Measurements from ENCODE around the gene BAMBI.

BAMBI gene

GRCh38 chr10:28676326-28676967, 874 bp upstream of the BAMBI start:
- DNase-seq (ENCODE audit: low spot score) = no peak

- DNase-seq (ENCODE audit: low spot score) = no peak
Observed at GRCh38 chr10:28677888-28678686, 766 bp downstream of the BAMBI start.

GRCh38 chr10:28678687-28679457, 1.6 kb downstream of the BAMBI start:
- no peak for DNase-seq (ENCODE audit: low spot score)

- DNase-seq (ENCODE audit: low spot score) = peak; percentile 58
Observed at GRCh38 chr10:28679581-28680357, 2.4 kb downstream of the BAMBI start.

GRCh38 chr10:28680358-28680752, 3.0 kb downstream of the BAMBI start:
- no peak for DNase-seq (ENCODE audit: low spot score)

GRCh38 chr10:28681291-28681763, 4.0 kb downstream of the BAMBI start:
- no peak for DNase-seq (ENCODE audit: low spot score)

- DNase-seq (ENCODE audit: low spot score) = no peak
Observed at GRCh38 chr10:28681928-28682750, 4.8 kb downstream of the BAMBI start.

DNA sequence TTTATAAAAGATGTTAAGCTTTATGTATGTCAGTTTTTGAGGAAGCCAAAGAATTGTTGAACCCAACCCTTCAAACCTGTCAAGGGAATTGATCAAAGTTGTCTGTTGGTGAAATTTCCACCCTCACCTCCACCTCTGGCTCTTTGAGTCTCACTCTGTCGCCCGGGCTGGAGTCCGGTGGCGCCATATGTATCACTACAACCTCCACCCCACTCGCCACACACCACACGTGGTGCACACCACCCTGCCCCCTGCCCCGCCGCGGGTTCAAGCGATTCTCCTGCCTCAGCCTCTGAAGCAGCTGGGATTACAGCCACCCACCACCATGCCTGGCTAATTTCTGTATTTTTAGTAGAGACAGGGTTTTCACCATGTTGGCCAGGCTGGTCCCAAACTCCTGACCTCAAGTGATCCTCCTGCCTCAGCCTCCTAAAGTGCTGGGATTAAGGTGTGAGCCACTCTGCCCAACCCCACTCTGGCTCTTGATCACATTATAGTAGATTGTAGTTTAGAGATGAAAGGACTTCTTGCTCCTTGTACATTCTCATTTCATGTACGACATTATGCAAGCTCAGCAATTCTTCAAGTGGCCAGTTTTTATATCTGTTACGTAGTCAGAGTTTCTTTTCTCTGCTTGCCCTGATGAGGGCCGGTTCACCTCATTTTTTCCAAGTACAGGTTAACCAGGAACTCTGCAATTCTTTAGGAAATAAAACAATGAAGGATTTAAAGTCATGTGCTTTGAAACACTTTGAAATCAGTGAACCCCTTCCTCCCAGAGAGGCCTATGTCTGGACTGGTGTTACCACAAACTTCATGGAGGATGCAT, 7.0 kb downstream of the BAMBI start:
- DNase-seq (ENCODE audit: low spot score) = no peak

DNA sequence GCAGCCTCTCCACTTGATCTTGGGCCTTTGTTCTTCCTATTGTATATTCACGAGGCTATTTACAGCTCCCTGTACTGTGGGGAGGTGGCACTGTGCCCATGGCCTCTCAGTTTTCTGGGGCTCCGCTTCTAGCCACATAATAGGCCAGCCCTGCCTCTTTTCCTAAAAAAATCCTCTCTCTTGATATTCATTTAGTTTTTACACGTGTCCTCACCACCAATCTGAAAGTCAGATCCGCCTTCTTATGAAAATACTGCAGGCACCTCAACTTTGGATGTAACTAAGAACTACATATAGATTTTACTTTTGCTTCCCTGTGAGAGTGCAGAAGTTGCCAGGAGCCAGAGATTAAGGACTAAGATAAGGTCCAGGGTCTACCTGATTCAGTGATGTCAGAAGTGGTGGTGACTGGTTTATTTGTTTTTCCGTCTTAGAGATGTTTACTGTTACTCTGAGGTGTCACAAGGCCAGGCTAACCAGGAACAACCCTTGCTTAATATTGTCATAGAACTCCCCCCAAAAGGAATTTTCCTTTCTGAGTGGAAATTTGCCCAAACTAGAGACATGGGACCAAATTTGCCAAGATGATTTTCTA, 7.8 kb downstream of the BAMBI start:
- no peak for DNase-seq (ENCODE audit: low spot score)

DNA sequence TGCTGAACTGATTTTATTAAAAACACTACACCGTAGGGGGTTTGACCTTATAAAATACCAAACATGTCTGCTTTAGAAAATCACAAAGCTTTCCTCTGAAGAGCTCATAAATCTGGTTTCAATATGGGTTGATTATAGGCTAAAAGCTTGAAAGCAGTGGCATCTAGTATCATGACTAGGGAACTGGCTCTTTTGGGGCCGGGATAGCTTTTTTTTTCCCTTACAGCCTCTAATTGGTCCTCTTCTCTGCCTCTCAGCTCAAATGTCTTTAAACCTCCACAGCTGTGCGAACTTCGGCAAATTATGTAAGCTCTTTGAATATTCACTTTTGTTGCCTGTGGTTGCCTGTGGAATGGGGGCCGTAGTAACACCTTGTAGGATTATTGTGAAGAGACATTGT, 8.4 kb downstream of the BAMBI start:
- DNase-seq (ENCODE audit: low spot score) = no peak

DNA sequence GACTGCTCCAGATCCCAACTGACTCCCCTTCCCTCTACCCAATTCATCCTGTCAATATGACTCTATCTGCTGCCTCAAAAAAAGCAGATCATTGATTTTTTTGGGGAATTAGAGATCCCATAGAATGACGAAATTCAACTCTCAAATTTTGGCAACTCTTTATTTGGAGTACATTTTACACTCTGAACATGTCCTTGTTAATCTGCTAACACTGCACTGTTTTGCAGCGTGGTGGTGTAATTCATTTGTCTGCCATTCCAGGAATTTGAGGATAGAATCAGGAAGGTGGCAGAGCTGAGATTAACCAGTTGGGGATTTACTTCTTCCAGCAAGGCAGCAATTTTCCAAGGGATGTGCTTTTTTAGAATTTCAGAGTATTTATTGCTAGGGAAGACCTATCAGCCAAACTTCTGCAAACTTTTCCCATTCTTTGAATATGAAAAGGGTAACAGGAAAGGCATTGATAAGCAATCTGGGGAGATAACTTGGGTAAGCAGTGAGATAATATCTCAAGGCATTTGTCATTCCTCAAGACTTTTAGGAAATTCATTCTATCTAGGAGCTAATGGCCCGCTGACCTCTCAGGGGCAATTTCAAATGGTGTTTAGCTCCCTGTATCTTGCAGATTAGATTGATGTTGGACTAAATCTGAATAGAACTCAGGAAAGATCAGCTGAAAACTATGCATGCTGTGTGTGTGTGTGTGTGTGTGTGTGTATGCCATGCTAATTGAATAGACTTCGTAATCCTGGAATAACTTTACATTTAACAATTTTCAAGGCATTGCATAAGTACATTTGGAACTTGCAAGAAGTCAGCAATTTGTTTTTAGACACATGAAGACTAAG, 9.7 kb downstream of the BAMBI start:
- no peak for DNase-seq (ENCODE audit: low spot score)

DNA sequence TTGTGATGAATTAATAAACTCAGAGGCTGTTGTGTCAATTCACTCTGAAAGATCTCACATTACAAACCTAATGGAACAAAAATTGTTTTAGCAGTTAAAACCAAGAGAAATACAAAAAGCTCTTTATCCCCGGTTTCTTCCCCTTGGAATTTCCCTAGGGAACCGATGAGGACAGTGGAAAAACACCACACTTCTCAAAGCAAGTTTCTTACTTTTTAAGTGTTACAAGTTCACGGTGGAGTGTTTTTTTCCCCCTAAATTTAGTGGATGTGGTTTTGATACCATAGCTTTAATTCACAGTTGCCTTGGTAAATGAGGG, 10.3 kb downstream of the BAMBI start:
- no peak for DNase-seq (ENCODE audit: low spot score)

GRCh38 chr10:28690545-28690944, 13.2 kb downstream of the BAMBI start:
- DNase-seq (ENCODE audit: low spot score) = no peak

GRCh38 chr10:28691187-28691694, 13.9 kb downstream of the BAMBI start:
- DNase-seq (ENCODE audit: low spot score) = no peak

DNA sequence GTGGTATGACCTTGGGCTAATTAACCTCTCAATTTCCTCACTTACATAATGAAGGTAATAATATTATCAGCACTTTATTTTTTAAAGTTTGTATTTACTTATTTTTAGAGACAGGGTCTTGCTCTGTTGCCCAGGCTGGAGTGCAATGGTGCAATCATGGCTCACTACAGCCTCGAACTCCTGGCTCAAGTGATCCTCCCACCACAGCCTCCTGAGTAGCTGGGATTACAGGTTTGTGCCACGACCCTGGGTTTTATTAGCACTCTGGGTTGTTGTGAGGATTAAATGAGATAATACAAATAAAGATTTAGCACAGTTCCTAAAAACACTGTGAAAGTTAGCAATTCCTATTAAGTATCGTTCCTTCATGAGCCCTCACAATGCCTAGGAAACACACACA, 14.7 kb downstream of the BAMBI start:
- DNase-seq (ENCODE audit: low spot score) = no peak

DNA sequence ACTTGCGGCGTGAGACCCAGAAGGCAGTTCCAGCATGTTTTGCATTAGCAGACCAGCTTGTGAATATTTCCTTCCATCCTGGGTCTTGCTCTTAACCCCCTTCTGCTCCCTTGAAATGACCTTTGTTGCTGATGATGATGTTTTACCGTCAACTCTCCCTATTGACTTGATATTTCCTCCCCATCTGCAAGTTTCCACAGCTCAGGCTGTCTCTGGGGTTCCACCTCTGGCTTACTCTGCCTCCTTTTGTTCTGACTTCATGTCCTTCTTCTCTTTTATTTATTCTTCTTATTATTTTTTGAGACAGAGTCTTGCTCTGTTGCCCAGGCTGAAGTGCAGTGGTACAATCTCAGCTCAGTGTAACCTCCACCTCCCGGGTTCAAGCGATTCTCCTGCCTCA, 17.2 kb downstream of the BAMBI start:
- DNase-seq (ENCODE audit: low spot score) = no peak

DNA sequence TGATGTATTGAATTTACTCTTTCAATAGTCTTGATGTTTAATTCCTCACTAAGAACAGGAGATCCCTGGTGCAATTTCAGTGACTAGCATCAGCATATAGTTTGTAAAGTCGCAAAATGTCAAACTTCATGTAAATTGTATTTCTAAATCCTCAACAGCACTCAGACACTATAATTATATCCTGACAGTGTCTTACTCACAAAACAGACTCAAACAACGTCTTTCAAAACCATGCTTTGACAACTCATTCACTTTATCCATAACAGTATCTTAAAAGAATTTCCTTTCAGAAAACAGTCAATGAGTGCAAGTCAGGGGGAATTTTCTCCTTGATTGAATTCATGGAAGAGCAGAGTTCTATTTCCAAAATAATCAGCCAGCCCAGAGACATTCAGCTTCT, 20.8 kb downstream of the BAMBI start:
- no peak for DNase-seq (ENCODE audit: low spot score)

DNA sequence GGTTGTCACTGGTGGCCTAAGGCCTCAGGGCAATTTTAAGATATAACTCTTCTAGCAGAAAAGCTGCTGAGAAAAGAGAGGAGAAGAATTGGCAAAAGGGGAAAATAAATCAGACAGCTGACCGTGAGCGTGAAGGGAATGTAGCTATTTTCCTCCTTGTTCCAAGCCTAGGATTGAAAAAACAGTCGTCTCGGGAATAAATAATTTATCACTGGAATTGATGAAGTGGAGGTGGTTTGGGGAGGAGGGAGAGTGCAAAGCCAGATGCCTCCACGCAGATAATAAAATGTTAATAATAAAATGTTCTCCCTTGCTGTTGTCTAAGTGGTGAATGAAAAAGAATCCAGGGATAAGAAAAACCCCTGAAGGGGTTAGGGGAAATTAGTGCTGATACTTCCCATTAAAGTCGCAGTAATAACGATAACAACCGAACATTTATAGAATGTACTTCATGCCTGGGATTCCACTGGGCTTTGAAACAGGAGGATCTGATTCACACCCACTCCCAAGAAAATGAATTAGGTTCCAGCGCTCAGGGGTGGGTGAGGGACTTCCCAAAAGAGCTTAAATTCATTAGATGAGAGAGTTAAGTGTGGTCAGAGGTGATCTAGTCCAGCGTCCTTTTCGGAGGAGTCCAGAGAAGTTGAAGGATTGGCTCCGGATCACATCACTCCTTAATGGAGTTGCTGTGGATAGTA, 27.3 kb downstream of the BAMBI start:
- DNase-seq (ENCODE audit: low spot score) = no peak

Measured in HuH-7 (cell line).